ENCODE data around the gene EPN3.

Gene EPN3

DNA sequence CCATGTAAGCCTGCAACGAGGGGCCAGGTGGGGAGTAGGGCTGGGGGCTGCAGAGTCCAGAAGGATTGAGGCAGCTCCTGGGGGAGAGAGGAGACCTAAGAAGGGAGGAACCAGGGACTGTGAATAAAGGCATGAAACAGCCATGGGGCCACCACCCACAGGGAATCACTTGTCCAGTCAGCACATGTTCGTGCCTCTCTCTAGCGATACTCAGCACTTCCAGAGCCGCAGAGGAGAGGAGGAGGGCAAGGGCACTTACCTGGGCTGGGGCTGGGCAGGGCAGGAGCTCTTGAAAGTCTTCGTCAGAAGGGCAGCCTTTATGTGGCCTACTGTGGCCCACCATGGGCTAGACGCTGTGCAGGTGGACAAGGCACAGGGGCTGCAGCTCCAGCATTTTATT is 52.2 kb downstream of the EPN3 start:
- Histone ChIP-seq H3K36me3 (ENCODE audit: insufficient read depth, low read length) (no peaks in the 10 kb centered on the region), H3K9me2 (replicated peaks; ENCODE audit: low read depth, low read length) (no peaks in the 10 kb centered on the region), H3K4me2 (ENCODE audit: low read depth, low read length, poor library complexity, severe bottlenecking) (no peak overlapping the region), H3K79me2 (ENCODE audit: insufficient read depth, low read length) (no peaks in the 10 kb centered on the region), H3K4me3 (ENCODE audit: low read length, poor library complexity, severe bottlenecking) (no peak overlapping the region), H3F3A (ENCODE audit: low read depth) (no peaks in the 10 kb centered on the region), H3K27me3 (ENCODE audit: insufficient read depth, low read length, poor library complexity, severe bottlenecking) (no peaks in the 10 kb centered on the region), H3K4me1 (ENCODE audit: insufficient read depth, low read length, poor library complexity, severe bottlenecking) (no peaks in the 10 kb centered on the region), H2AFZ (ENCODE audit: low read length) (no peak overlapping the region), H4K20me1 (ENCODE audit: insufficient read depth, low read length, poor library complexity, severe bottlenecking) (no peaks in the 10 kb centered on the region), H3K9me3 (ENCODE audit: insufficient read depth, low read depth, low read length) (no peaks in the 10 kb centered on the region), H3K9ac (ENCODE audit: low read depth, low read length, poor library complexity, severe bottlenecking) (no peak overlapping the region)
- TF ChIP-seq CTCF (conservative IDR thresholded peaks at IDR 0.05; ENCODE audit: low read length): no peak
- TF ChIP-seq EZH2phosphoT487 (IDR thresholded peaks at IDR 0.05; ENCODE audit: borderline replicate concordance): no peak

GRCh38 chr17:50585346-50585745 is 52.8 kb downstream of the EPN3 start:
- no peaks in the 10 kb centered on the region for H3K36me3 ChIP-seq (ENCODE audit: insufficient read depth, low read length)
- H3K27me3 ChIP-seq (ENCODE audit: insufficient read depth, low read length, poor library complexity, severe bottlenecking): no peaks in the 10 kb centered on the region
- H3K4me2 ChIP-seq (ENCODE audit: low read depth, low read length, poor library complexity, severe bottlenecking): no peak overlapping the region

DNA sequence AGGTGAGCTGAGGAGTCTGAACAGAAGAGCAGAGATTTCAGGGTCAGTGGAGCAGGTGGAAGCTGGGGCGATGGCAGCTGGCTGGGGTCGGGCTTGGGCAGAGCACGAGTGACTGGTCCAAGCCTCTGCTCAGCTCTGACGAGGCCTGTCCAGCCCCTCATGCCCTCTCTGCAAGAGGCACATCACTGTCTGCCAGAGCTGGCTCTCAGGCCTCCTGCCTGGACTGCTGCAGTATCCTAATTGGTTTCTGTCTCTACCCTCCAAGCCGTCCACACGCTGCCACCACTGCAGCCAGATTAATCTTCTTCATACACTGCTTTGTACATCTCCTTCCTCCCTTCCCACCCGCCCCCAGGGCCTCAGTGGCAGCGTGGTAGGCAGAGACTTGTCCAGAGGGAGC is 53.4 kb downstream of the EPN3 start:
- Histone ChIP-seq H3K4me1 (ENCODE audit: insufficient read depth, low read length, poor library complexity, severe bottlenecking) (no peaks in the 10 kb centered on the region), H3K9ac (ENCODE audit: low read depth, low read length, poor library complexity, severe bottlenecking) (no peak overlapping the region), H3K4me3 (ENCODE audit: low read length, poor library complexity, severe bottlenecking) (no peak overlapping the region), H3K36me3 (ENCODE audit: insufficient read depth, low read length) (no peaks in the 10 kb centered on the region), H3K9me3 (ENCODE audit: insufficient read depth, low read depth, low read length) (no peaks in the 10 kb centered on the region), H3F3A (ENCODE audit: low read depth) (no peaks in the 10 kb centered on the region), H3K79me2 (ENCODE audit: insufficient read depth, low read length) (no peaks in the 10 kb centered on the region), H2AFZ (ENCODE audit: low read length) (no peak overlapping the region), H3K4me2 (ENCODE audit: low read depth, low read length, poor library complexity, severe bottlenecking) (no peak overlapping the region), H4K20me1 (ENCODE audit: insufficient read depth, low read length, poor library complexity, severe bottlenecking) (no peaks in the 10 kb centered on the region), H3K9me2 (replicated peaks; ENCODE audit: low read depth, low read length) (no peaks in the 10 kb centered on the region), H3K27me3 (ENCODE audit: insufficient read depth, low read length, poor library complexity, severe bottlenecking) (no peaks in the 10 kb centered on the region)
- TF ChIP-seq CTCF (conservative IDR thresholded peaks at IDR 0.05; ENCODE audit: low read length) (no peak), EZH2phosphoT487 (IDR thresholded peaks at IDR 0.05; ENCODE audit: borderline replicate concordance) (no peak)

More at GRCh38 chr17:50585346-50585745, 52.8 kb downstream of the EPN3 start:
- Histone ChIP-seq H3F3A (ENCODE audit: low read depth) (no peaks in the 10 kb centered on the region), H3K4me1 (ENCODE audit: insufficient read depth, low read length, poor library complexity, severe bottlenecking) (no peaks in the 10 kb centered on the region), H3K9ac (ENCODE audit: low read depth, low read length, poor library complexity, severe bottlenecking) (no peak overlapping the region), H3K79me2 (ENCODE audit: insufficient read depth, low read length) (no peaks in the 10 kb centered on the region), H3K4me3 (ENCODE audit: low read length, poor library complexity, severe bottlenecking) (no peak overlapping the region), H3K9me3 (ENCODE audit: insufficient read depth, low read depth, low read length) (no peaks in the 10 kb centered on the region), H2AFZ (ENCODE audit: low read length) (no peak overlapping the region), H3K9me2 (replicated peaks; ENCODE audit: low read depth, low read length) (no peaks in the 10 kb centered on the region), H4K20me1 (ENCODE audit: insufficient read depth, low read length, poor library complexity, severe bottlenecking) (no peaks in the 10 kb centered on the region)
- TF ChIP-seq CTCF (conservative IDR thresholded peaks at IDR 0.05; ENCODE audit: low read length) (no peak), EZH2phosphoT487 (IDR thresholded peaks at IDR 0.05; ENCODE audit: borderline replicate concordance) (no peak)

All from Loucy (cell line).